C4-2B (cell line): ENCODE results near the gene SLMAP.

Experiments
- H3K27ac ChIP-seq: fragments of 450-650 bp; 2 replicates; pipeline ENCODE4 v1.5.1; 2017
- CTCF ChIP-seq: fragments of 450-650 bp; conservative IDR thresholded peaks from 2 replicates; pipeline ENCODE4 v1.5.1; 2017; ENCODE audit warnings: mild to moderate bottlenecking
- ZFX ChIP-seq: fragments of 450-650 bp; IDR thresholded peaks from 2 replicates; pipeline ENCODE4 v1.6.1; 2017

SLMAP gene

DNA sequence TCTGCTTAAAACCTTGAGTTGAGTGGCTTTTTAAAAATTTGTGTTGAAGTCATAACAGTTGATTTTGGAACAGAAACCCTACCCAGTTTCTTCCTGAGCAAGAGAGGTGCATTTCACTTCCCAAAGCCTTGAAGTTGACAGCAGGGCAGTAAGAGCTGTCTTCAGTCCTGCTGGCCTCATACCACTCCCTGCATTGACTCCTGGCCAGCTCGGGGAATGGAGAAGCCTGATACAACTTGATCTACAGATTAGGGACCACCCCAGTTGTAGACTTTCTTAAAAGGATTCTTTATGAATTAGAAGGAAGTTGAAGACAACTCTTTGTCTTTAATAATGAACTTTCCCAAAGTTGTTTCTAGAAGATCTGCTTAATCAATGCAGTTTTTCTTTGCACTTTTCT is 161.5 kb downstream of the SLMAP start:
- no peak for TF ChIP-seq ZFX
- TF ChIP-seq CTCF: no peak
- peak overlapping the region; percentile 35; the same call in 1 of the 2 replicates for H3K27ac ChIP-seq

DNA sequence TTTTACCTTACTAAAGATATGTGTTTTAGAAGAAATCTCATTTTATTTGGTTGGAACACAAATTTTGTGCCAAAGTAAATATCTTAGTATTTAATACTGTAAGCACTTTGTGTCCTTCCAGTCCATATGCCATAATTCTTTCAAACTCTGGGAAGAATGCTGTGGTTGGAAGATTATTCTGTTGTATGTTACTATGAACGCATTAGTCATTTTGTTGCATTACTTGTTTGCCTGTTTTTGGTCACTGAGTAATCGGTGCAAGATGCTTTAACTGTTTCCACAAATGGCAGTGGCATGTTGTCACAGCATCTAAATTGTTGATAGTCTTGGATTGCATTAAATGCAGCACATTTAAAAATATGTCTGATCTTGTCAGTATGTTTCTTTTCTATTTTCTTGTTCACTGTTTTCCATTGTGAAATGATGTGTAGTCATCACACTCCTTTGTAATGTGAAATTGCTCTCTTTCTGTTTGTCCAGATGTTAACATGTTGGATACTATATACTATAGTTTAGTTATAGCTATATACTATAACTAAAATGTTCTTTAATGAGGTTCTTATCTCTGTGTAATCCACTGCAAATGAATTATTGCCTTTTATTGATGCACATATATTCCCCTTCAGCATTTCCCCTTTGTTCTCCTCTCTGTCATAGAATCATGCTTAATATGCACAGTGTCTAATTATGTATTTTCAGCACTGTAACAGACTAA is 162.2 kb downstream of the SLMAP start:
- no peak for TF ChIP-seq ZFX
- TF ChIP-seq CTCF: no peak
- no peak overlapping the region for H3K27ac ChIP-seq

DNA sequence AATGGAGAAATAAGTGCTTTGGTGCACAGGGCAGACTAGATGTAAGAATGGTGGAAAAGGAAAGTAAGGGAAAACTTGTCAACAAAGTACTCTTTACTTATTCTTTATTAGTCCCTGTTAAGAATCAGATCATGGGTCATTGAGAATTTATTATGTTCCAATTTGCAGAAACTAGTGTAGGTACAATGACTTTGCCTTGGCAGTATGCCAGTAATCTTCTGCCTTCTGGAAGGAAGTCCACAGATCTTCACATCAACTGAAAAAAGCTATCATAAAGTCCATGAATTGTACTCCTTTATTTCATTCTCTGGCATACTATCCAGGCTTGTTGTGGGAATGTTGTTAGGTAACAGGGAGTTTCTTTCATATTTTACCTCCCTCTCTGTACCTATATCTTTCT is 163.9 kb downstream of the SLMAP start:
- TF ChIP-seq CTCF: no peak
- TF ChIP-seq ZFX: no peak
- peak overlapping the region; percentile 71 for H3K27ac ChIP-seq

DNA sequence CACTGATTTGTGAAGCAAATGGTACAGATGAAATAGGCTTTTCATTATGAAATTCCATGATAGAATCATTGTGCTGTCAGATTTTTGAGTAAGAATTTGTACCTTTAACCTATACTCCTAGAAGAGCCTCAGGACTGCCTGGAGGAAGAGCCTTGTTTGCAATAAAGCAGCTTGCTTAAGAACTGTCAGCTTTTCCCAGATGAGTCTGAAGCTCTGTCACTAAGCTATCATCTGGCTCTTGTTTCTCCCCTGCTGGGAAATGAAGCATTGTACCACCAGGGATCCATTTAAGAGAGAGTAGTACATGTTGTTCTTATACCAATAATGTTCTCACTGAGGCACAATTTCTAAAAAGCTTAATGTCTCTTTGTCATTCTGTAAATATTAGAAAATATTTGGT is 167.0 kb downstream of the SLMAP start:
- TF ChIP-seq ZFX: no peak
- no peak for TF ChIP-seq CTCF
- no peak overlapping the region for H3K27ac ChIP-seq

GRCh38 chr3:57923752-57924151 is 167.6 kb downstream of the SLMAP start:
- no peak overlapping the region for H3K27ac ChIP-seq
- TF ChIP-seq ZFX (no peak), CTCF (no peak)

DNA sequence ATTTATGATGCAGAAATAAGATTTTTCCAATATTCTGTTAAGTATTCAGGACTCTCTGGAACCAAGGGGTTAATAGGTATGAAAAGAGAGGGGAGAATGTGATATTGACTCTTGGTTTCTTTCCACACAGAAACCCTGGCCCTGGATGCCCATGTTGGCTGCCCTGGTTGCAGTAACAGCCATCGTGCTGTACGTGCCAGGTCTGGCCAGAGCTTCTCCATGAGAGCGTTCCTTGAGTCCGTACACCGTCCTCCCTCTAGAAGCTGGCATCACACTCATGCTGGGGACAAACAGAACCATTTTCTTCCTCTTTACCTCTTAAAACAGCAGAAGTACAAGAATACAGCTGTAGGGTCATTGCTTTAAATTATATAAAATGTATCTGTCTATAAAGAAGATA is 171.1 kb downstream of the SLMAP start:
- TF ChIP-seq CTCF (no peak), ZFX (no peak)
- no peak overlapping the region for H3K27ac ChIP-seq

GRCh38 chr3:57927916-57928315 is 171.8 kb downstream of the SLMAP start:
- TF ChIP-seq ZFX (no peak), CTCF (no peak)
- H3K27ac ChIP-seq: no peak overlapping the region
